ENCODE measurements around the gene RASA2.

DNA sequence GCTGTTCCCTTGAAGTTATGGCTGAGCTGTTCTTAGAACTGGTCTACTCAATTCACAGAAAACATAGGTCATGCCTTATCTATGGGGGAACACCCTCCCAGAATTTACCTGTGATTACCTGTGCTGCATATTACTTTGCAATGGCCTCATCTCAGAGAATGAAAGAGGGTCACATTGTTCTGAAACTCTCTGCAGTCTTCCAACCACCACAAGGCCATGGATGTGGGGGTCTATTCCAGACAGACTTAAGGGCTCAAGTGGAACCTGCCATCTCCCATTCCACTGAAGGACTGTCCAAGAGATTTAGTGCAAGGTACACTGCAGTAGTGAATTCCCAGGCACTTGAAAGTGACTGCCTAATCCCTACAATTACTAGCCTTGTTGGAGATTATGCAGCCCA is 40.1 kb upstream of the RASA2 start:
- no peak for TF ChIP-seq CTCF (IDR thresholded peaks at IDR 0.05; ENCODE audit: low read length)
- no peak for TF ChIP-seq EZH2phosphoT487 (IDR thresholded peaks at IDR 0.05; ENCODE audit: low read length)
